ENCODE data around the gene SCN8A.

Gene SCN8A

DNA sequence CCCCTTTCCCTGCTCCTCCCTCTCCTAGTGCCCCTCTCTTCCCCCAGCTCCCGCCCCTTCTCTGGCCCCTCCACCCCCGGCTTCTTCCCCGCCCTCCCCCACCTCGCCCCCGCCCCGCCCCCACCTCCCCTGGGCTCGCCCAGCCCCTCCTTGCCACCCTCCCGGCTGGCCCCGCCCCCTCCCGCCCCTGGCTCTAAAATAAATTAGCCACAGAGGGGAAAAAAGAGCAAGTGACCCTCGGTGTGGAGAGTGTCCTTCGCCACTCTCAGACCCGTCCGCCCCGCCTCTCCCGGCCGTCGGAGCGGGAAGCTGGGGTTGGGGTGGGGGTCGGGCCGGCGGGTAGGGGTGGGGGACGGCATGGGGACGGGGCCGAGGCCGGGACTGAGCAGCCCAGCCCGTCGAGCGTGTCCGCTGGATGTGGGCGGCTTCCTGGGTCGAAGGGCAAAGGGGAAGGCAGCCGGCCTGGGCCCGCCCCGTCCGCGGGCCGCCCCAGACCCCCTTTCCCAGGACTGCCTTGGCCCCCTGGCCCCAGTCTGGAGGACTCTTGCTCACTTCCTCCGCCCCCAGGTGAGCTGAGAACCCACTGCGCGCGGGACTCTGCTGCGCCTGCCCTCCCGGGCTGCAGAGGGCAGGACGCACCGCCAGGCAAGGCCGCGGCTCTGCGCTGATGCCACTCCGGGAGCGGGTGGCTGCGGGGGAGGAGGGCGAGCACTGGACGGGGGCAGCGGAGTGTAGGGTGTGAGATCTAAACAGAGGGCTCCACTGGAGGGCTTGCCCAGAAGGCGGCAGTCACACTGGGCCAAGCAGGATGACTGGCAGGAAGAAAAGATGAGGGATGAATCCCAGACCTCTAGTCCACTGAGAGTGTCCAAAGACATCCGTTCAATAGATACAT, 258.1 kb downstream of the SCN8A start:
- no peak for DNase-seq
- H4K20me1 ChIP-seq (ENCODE audit: insufficient read depth, low read length) = no peaks in the 10 kb centered on the region
- no peak overlapping the region for H2AFZ ChIP-seq (ENCODE audit: low read length)
- H3K36me3 ChIP-seq (replicated peaks; ENCODE audit: insufficient read depth, low read length) = no peaks in the 10 kb centered on the region
- no peaks in the 10 kb centered on the region for H3K4me1 ChIP-seq (ENCODE audit: low read length)
- H3K4me3 ChIP-seq (ENCODE audit: low read length) = no peak overlapping the region
- no peak overlapping the region for H3K27ac ChIP-seq (ENCODE audit: low read length)
- H3K79me2 ChIP-seq (ENCODE audit: low read length) = no peaks in the 10 kb centered on the region
- TF ChIP-seq EZH2 (optimal IDR thresholded peaks at IDR 0.05; ENCODE audit: low read depth, low read length) (no peak), EZH2phosphoT487 (IDR thresholded peaks at IDR 0.05; ENCODE audit: low read length) (no peak)
- TF ChIP-seq, protein P1, sequence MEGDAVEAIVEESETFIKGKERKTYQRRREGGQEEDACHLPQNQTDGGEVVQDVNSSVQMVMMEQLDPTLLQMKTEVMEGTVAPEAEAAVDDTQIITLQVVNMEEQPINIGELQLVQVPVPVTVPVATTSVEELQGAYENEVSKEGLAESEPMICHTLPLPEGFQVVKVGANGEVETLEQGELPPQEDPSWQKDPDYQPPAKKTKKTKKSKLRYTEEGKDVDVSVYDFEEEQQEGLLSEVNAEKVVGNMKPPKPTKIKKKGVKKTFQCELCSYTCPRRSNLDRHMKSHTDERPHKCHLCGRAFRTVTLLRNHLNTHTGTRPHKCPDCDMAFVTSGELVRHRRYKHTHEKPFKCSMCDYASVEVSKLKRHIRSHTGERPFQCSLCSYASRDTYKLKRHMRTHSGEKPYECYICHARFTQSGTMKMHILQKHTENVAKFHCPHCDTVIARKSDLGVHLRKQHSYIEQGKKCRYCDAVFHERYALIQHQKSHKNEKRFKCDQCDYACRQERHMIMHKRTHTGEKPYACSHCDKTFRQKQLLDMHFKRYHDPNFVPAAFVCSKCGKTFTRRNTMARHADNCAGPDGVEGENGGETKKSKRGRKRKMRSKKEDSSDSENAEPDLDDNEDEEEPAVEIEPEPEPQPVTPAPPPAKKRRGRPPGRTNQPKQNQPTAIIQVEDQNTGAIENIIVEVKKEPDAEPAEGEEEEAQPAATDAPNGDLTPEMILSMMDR (IDR thresholded peaks at IDR 0.05; ENCODE audit: low read length) = no peak
- H3K9ac ChIP-seq (ENCODE audit: low read length) = no peak overlapping the region
- H3K9me3 ChIP-seq (replicated peaks; ENCODE audit: insufficient read depth, low read length) = no peaks in the 10 kb centered on the region
- no peak overlapping the region for H3K4me2 ChIP-seq (ENCODE audit: low read depth, low read length)
- no peaks in the 10 kb centered on the region for H3K9me2 ChIP-seq (replicated peaks; ENCODE audit: insufficient read depth, low read length)
- peaks cover 68% of the 10 kb centered on the region for H3K27me3 ChIP-seq (replicated peaks; ENCODE audit: insufficient read depth, low read length)
- no peaks in the 10 kb centered on the region for H3F3A ChIP-seq (ENCODE audit: insufficient read depth, low read length)

DNA sequence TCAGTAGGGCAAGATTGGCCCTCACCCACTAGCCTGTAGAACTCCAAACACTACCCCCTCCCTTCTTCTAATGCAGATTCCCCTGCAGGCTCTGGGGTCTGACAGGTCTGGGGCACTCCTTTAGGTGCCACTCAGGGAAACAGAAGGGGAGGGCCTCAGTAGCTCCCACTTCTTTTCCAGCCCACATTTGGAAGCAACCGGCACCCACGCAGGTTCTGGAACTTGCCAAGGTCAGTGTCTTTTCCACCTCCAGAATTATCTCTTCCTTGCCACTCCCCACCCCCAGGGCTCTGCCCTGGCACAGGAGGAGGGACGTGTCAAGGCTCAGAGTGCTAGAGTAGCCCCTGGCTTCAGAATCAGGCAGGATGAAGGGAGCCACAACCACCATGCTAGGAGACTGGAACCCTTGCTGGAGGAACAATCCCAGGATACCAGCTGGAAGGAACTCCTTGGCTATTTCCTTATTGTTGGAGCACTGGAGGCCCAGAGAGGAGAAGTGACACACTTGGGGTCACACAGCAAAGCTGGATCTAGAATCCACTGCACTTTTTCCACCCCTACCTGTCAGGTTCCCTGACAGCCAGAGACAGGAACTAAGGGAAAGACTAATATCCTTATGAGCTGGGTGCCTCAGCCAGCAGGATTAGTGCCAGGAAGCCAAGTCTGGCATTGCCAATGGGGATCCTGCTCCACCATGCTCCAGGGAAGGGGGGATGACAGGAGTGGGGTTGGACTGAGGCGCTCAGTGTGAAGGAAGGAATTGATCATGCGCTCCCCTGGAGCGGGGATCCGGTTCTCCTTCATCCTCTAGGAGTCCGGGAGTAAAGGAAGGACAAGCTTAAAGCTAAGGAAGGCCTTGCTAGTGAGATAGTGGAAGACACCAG, 259.3 kb downstream of the SCN8A start:
- TF ChIP-seq, protein P1 (IDR thresholded peaks at IDR 0.05; ENCODE audit: low read length) = no peak
- no peak for TF ChIP-seq EZH2phosphoT487 (IDR thresholded peaks at IDR 0.05; ENCODE audit: low read length)
- TF ChIP-seq EZH2 (optimal IDR thresholded peaks at IDR 0.05; ENCODE audit: low read depth, low read length) = no peak

DNA sequence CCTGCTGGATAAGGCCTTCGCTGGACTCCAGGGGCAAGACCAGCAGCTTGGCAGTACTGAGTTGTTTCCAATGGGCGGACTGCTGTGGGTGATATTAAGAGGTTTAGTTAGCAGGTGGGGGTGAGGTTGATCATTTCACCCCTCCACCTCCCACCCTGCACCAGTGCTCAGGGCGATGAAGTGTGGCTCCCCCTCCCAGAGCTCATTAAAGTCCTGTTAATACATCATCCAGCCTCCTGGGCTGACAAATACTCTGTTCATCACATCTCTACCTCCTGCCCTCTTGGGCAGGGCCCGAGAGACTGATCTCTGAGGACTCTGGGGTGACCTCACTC, 259.9 kb downstream of the SCN8A start:
- Histone ChIP-seq H3K9me3 (replicated peaks; ENCODE audit: insufficient read depth, low read length) (no peaks in the 10 kb centered on the region), H3K4me3 (ENCODE audit: low read length) (no peak overlapping the region), H4K20me1 (ENCODE audit: insufficient read depth, low read length) (no peaks in the 10 kb centered on the region), H2AFZ (ENCODE audit: low read length) (no peak overlapping the region), H3F3A (ENCODE audit: insufficient read depth, low read length) (no peaks in the 10 kb centered on the region), H3K27me3 (replicated peaks; ENCODE audit: insufficient read depth, low read length) (peaks cover 56% of the 10 kb centered on the region), H3K27ac (ENCODE audit: low read length) (no peak overlapping the region), H3K9me2 (replicated peaks; ENCODE audit: insufficient read depth, low read length) (no peaks in the 10 kb centered on the region), H3K4me2 (ENCODE audit: low read depth, low read length) (no peak overlapping the region), H3K79me2 (ENCODE audit: low read length) (no peaks in the 10 kb centered on the region), H3K4me1 (ENCODE audit: low read length) (no peaks in the 10 kb centered on the region), H3K36me3 (replicated peaks; ENCODE audit: insufficient read depth, low read length) (no peaks in the 10 kb centered on the region), H3K9ac (ENCODE audit: low read length) (no peak overlapping the region)
- DNase-seq = no peak
- no peak for TF ChIP-seq EZH2phosphoT487 (IDR thresholded peaks at IDR 0.05; ENCODE audit: low read length)
- TF ChIP-seq, protein P1 (IDR thresholded peaks at IDR 0.05; ENCODE audit: low read length) = no peak
- TF ChIP-seq EZH2 (optimal IDR thresholded peaks at IDR 0.05; ENCODE audit: low read depth, low read length) = no peak

More for the DNA sequence above, 259.3 kb downstream of the SCN8A start:
- Histone ChIP-seq H3K4me3 (ENCODE audit: low read length) (no peak overlapping the region), H3K9me2 (replicated peaks; ENCODE audit: insufficient read depth, low read length) (no peaks in the 10 kb centered on the region), H3K27me3 (replicated peaks; ENCODE audit: insufficient read depth, low read length) (peaks cover 56% of the 10 kb centered on the region), H3K79me2 (ENCODE audit: low read length) (no peaks in the 10 kb centered on the region), H3K36me3 (replicated peaks; ENCODE audit: insufficient read depth, low read length) (no peaks in the 10 kb centered on the region), H3K9ac (ENCODE audit: low read length) (no peak overlapping the region), H3K9me3 (replicated peaks; ENCODE audit: insufficient read depth, low read length) (no peaks in the 10 kb centered on the region), H4K20me1 (ENCODE audit: insufficient read depth, low read length) (no peaks in the 10 kb centered on the region), H3K27ac (ENCODE audit: low read length) (no peak overlapping the region), H3K4me1 (ENCODE audit: low read length) (no peaks in the 10 kb centered on the region), H3F3A (ENCODE audit: insufficient read depth, low read length) (no peaks in the 10 kb centered on the region), H3K4me2 (ENCODE audit: low read depth, low read length) (no peak overlapping the region), H2AFZ (ENCODE audit: low read length) (no peak overlapping the region)
- no peak for DNase-seq

Data from MM.1S (cell line).